ENCODE data around the gene MAN2A1.

MAN2A1 gene

DNA sequence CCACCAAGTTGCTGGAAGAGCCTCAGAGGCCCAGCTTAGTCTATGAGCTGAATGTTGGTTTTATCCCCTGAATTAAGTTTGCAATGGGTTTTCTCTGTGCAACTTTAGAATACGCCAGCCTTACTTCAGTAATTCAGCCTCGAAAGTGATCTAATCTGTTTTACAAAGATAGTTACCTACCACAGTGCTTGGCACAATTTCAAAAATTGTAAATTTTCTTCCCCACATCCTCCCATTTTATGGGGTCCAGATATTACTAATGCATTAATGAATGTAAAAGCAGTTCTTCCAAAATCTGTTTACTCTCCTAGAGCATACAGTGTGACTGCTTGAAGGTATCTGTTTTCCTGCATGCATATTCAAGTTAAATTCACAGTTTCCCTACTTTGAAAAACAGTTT, 172.6 kb downstream of the MAN2A1 start:
- TF ChIP-seq, protein P1, sequence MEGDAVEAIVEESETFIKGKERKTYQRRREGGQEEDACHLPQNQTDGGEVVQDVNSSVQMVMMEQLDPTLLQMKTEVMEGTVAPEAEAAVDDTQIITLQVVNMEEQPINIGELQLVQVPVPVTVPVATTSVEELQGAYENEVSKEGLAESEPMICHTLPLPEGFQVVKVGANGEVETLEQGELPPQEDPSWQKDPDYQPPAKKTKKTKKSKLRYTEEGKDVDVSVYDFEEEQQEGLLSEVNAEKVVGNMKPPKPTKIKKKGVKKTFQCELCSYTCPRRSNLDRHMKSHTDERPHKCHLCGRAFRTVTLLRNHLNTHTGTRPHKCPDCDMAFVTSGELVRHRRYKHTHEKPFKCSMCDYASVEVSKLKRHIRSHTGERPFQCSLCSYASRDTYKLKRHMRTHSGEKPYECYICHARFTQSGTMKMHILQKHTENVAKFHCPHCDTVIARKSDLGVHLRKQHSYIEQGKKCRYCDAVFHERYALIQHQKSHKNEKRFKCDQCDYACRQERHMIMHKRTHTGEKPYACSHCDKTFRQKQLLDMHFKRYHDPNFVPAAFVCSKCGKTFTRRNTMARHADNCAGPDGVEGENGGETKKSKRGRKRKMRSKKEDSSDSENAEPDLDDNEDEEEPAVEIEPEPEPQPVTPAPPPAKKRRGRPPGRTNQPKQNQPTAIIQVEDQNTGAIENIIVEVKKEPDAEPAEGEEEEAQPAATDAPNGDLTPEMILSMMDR (IDR thresholded peaks at IDR 0.05; ENCODE audit: low read depth, low read length, missing control alignments), result no peak
- no peak overlapping the region for H3K4me3 ChIP-seq (ENCODE audit: low read depth, low read length)
- DNase-seq (ENCODE audit: low read depth), result no peak

DNA sequence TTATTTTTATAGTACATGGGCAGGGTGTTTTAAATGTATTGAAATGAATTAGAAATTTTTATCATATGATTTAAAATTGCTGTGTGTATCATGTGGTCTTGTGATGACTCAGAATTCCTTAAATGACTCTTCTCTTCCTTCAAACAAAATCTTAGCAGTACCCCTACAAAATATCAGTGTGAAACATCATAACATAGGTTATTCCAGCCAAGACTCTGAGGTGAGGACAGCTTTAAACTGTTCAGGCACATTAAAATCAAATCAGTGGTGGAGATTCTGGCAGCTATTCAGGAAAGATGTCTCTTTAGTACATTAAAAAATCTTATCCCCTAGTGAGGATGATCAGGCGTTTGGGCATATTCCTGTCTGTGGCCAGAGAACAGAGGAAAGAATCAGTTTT, 174.0 kb downstream of the MAN2A1 start:
- no peak for DNase-seq (ENCODE audit: low read depth)
- TF ChIP-seq, protein P1 (IDR thresholded peaks at IDR 0.05; ENCODE audit: low read depth, low read length, missing control alignments), result no peak
- no peak overlapping the region for H3K4me3 ChIP-seq (ENCODE audit: low read depth, low read length)

- no peak for DNase-seq (ENCODE audit: low read depth)
- TF ChIP-seq, protein P1 (IDR thresholded peaks at IDR 0.05; ENCODE audit: low read depth, low read length, missing control alignments), result no peak
Observed at GRCh38 chr5:109865637-109866036, 175.9 kb downstream of the MAN2A1 start.

DNA sequence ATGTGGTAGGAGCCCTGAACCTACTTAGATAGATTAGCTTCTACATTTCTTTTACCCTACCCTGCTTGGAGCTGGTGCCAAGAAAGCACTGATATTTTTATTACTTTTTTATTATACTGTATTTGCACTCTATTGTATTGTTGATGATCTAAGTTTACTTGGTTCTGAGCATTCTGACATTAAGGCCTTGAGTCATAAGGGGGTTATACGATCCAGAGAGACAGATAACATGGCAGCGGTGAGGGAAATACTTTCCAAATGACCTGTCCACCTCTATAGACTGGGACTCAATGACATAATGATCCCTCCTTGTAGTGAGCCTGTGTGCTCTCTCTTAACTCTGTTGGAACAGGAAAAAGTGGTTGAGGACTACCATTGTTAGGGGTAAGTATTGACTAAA, 176.3 kb downstream of the MAN2A1 start:
- no peak for DNase-seq (ENCODE audit: low read depth)
- TF ChIP-seq, protein P1 (IDR thresholded peaks at IDR 0.05; ENCODE audit: low read depth, low read length, missing control alignments), result no peak

More at GRCh38 chr5:109865637-109866036, 175.9 kb downstream of the MAN2A1 start:
- H3K4me3 ChIP-seq (ENCODE audit: low read depth, low read length), result no peak overlapping the region

GRCh38 chr5:109868737-109869136, 179.0 kb downstream of the MAN2A1 start:
- no peak overlapping the region for H3K4me3 ChIP-seq (ENCODE audit: low read depth, low read length)
- TF ChIP-seq, protein P1 (IDR thresholded peaks at IDR 0.05; ENCODE audit: low read depth, low read length, missing control alignments), result no peak
- DNase-seq (ENCODE audit: low read depth), result no peak

More for the DNA sequence above, 176.3 kb downstream of the MAN2A1 start:
- no peak overlapping the region for H3K4me3 ChIP-seq (ENCODE audit: low read depth, low read length)

DNA sequence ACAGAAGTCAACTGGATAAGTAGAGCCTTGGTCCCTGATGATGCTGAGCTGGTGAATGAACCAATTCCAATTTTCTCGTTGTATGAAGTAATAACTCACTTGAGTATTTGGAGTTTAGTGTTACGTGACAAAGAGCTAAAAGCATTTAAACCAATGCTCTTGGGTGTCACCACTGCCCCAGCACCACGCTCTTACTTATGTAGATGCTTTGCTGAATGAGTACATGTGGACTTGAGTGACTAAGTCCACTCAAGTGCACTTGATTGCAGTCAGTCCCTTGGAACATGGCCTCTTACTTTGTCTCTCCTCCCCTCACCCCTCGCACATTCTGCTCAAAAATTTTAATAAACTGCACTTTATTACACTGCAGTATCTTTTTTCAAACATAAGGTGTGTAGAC, 184.0 kb downstream of the MAN2A1 start:
- TF ChIP-seq, protein P1 (IDR thresholded peaks at IDR 0.05; ENCODE audit: low read depth, low read length, missing control alignments), result no peak
- no peak for DNase-seq (ENCODE audit: low read depth)
- H3K4me3 ChIP-seq (ENCODE audit: low read depth, low read length), result no peak overlapping the region

GRCh38 chr5:109874108-109874507, 184.4 kb downstream of the MAN2A1 start:
- no peak overlapping the region for H3K4me3 ChIP-seq (ENCODE audit: low read depth, low read length)
- TF ChIP-seq, protein P1 (IDR thresholded peaks at IDR 0.05; ENCODE audit: low read depth, low read length, missing control alignments), result no peak

More at GRCh38 chr5:109874108-109874507, 184.4 kb downstream of the MAN2A1 start:
- no peak for DNase-seq (ENCODE audit: low read depth)
